GM03348 (cell line): Measurements from ENCODE around the gene SAP30.

ENCODE experiments used
- DNase-seq: peaks from one replicate; pipeline ENCODE4 v3.0.0; 2012; ENCODE audit warnings: low spot score

The SAP30 gene, protein sequence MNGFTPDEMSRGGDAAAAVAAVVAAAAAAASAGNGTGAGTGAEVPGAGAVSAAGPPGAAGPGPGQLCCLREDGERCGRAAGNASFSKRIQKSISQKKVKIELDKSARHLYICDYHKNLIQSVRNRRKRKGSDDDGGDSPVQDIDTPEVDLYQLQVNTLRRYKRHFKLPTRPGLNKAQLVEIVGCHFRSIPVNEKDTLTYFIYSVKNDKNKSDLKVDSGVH

GRCh38 chr4:173370477-173371291 lies at the start of gene SAP30:
SAP30 (plus strand) TSS chr4:173370954; CDS start chr4:173371183, 229 bp downstream.
- DNase-seq = peak; percentile 98

DNA sequence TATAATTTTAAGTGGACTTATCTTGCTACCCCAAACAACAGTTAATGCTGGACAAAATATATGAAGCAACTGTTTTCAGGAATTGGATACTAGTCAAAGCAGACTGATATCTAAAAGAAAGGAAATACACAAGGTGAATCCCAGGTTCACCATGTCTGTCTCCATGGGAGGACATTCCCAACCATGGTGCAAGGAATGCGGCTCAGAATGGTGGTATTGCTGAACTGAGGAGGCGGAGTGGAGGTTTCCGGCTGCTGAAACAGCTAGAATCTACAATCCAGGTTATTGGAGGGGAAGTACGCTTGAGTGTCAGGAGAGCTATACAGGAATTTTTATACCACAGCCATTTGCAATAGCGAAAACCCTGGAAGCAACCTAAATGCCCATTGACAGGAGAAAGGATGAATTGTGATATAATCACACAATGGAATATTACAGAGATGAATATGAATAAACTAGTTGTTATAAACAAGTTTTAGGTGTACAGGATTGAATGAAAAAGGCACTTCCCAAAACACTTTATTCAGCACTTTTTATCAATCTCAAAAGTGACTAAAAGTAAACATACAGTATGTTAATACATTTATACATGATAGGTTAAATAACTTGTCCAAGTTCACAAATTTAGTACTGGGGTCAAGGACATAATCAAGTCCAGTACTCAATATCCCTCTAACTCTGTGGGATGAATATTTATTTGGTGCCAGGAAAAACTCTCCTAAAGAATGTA lies 45.6 kb upstream of the SAP30 start:
- DNase-seq = no peak

DNA sequence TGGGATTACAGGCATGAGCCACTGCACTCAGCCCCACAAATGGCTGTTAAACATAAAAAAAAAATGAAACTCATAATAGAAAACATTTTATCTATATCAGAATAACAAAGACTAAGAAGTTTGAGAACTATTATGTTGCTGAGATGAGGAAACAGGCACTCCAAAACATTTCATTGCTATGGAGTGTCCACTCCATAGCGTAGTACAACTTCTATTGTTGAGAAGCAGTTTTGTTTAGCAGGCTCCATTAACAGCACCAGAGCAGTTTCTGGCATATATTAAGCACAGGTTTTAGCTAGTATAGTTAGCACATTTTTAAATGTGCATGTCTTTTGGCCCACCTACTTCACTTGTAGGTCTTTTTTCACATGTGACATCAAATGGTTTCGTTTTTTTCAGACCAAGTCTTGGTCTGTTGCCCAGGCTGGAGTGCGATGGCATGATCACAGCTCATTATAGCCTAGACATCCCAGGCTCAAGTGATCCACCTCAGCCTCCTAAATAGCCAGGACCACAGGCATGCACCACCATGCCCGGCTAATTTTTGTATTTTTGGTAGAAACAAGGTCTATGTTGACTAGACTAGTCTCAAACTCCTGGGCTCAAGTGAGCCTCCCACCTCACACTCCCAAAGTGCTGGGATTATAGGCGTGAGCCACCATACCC lies 42.4 kb upstream of the SAP30 start:
- DNase-seq = no peak

DNA sequence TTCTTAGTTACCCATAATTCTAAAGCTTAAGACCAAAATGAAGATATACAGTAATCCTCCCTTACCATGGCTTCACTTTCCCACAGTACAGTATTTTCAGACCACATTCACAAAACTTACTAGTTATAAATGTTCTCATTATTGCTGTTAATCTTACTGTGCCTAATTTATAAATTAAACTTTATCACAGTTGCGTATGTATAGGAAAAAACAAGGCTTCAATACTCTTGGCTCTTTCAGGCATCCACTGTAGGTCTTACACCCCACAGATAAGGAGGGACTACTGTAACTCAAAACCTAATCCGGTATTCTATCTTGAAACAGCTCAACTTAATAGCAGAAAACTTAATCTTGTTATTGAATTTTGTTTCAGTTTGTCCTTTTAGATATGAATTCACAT lies 40.2 kb upstream of the SAP30 start:
- DNase-seq = no peak

DNA sequence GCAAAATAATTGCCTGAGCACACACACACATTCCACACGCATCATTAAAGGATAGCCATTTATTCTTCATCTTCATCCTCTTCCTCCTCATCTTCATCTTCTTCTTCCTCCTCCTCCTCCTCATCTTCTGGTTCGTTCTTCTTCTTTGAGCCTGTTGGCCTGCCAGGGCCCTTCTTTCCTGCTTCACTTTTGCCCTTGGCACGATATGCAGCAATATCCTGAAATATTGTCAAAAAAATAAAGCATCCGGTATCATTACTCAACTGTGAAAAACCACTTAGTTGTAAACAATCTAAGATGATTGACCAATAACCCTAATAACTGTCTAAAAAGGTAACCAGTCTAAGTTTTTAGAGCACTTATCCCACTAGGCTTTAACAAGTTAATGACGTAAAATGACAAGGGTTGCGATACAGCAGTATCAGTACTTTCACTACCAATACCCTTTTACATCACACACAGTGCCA lies 38.7 kb upstream of the SAP30 start:
- peak; percentile 10 for DNase-seq

- DNase-seq = no peak
Measured at GRCh38 chr4:173332963-173333657, 37.6 kb upstream of the SAP30 start.

GRCh38 chr4:173333658-173334084 lies 37.1 kb upstream of the SAP30 start:
- DNase-seq = peak; percentile 60

DNA sequence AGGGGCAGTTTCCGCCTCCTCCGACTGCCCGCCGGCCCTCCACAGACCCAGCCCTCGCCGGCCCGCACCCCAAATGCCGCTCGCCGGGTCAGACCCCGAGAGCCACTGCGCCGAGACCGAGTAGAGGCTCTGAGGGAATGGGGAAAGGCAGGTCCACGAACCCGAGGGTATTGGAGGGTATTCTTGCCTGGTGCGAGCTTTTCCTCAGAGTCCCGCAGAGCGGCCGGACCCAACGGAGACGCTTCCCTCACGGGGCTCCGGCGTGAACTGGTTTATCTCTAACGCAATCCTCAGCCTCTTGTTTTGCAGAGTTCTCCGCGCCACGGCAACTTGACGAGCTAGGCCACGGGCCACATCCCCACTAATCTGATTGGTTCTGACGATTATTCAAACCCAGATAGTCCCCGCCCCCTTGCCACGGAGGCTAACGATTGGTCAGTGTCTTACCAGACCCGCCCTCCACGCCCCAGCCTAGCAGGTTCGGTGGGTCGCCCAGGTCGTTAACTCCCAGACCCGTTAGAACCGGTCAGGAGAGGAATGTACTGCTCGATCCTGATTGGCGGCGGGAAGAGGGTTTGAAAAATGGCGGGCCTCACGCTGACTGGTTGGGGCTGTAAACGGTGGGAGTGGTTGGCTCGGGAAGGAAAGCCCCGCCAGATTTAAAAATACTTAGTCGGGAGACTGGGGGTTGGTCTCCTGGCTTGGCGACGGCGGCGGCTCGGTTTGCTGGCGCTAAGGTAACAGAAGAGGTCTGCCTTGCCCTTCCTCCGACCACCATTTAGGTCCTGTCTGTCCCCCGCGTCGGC lies 36.5 kb upstream of the SAP30 start, which contains the start of gene HMGB2:
HMGB2 (minus strand) TSS at position 274 of the 806 bp plus-strand sequence. CDS start 709 bp downstream, outside the sequence.
- DNase-seq = peak; percentile 99

- DNase-seq = peak; percentile 88
Measured at GRCh38 chr4:173334891-173335752, 35.6 kb upstream of the SAP30 start.

DNA sequence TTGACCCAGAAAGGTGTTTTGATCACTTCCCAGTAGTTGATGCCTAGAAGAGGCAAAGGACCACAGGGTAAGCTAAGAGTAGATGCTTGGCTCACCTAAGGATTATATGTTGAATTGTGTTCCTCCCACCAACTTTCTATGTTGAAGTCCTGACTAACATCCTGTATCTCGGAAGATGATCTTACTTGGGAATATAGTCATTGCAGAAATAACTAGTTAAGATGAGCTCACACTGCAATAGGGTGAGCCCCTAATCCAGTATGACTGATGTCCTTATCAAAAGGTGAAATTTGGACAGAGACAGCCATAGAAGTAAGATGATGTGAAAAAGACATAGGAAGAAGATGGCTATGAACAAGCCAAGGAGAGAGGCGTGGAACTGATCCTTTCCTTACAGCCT lies 33.3 kb upstream of the SAP30 start:
- DNase-seq = no peak

DNA sequence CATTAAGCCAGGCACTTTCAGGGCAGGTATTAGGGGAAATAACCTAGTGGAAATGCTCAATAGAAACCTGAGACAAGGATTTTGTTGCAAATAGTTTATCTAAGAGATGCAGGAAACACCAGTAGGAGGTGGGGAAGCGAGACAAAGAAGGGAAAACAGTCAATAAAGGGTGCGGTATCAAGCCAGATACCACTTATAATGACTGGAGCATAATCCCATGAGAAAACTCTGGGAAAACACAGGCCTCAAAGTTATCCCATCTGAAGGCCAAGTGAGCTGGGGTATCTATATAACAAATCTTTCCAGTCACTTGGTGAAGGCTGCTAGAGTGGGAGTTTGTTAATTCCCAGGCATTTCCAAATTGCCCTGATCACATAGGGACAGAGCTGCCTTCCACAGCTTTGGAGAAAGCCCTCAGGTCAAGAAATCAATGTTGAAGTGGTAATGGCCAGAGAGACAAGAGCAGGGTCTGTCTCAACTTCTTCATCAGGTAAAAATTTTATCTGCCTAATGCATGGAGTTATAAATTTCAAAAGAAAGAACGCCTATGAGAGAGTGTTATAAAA lies 26.8 kb upstream of the SAP30 start:
- no peak for DNase-seq

GRCh38 chr4:173345648-173346047 lies 25.1 kb upstream of the SAP30 start:
- DNase-seq = no peak

DNA sequence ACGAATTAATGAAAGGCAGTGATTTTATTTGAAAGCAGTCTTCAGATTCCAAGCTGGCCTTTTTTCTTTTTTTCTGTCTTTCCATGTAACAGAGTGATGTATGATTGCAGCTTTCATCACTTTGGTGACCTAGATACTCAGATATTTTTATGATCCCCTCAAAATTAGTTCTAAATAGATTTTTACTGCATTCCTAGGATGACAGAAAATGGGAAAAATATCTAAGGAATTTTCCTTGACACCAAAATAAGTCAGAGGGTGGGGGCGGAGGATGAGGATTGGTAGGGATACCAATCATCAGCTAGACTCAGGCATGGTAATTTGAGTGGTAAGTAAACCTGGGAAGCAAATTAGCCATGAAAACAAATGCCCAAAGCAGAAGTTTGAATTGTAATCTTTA lies 24.7 kb upstream of the SAP30 start:
- DNase-seq = peak; percentile 71

DNA sequence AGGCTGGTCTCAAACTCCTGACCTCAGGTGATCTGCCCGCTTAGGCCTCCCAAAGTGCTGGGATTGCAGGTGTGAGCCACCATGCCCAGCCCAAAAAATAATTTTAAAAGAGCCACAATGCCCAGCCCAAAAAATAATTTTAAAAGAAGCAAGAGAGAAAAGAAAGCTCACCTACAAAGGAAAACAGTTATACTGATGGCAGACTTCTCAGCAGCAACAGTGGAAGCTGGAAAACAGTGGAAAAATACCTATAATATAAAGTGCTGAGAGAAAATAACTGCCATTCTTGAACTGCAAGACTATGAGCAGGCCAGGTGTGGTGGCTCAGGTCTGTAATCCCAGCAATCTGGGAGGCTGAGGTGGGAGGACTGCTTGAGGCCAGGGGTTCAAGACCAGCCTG lies 23.3 kb upstream of the SAP30 start:
- no peak for DNase-seq

DNA sequence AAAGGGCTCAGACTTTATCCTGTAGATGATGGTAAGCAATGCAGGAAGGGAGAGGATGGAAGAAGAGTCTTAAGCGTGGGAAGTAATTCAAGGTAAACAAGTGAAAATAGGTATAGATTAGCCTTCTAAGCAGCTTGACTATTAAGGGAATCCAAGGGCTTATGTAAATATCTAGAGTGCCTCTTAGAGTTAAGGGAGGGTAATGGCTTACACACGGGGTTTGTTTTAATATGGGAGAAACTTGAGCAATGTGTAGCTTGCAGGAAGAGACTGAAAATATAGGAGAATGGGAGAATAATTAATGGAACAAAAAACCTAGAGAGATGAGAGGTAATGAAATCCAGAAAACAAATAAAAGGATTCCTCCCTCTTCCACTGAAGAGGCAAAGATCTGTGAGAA lies 12.8 kb upstream of the SAP30 start:
- DNase-seq = no peak

DNA sequence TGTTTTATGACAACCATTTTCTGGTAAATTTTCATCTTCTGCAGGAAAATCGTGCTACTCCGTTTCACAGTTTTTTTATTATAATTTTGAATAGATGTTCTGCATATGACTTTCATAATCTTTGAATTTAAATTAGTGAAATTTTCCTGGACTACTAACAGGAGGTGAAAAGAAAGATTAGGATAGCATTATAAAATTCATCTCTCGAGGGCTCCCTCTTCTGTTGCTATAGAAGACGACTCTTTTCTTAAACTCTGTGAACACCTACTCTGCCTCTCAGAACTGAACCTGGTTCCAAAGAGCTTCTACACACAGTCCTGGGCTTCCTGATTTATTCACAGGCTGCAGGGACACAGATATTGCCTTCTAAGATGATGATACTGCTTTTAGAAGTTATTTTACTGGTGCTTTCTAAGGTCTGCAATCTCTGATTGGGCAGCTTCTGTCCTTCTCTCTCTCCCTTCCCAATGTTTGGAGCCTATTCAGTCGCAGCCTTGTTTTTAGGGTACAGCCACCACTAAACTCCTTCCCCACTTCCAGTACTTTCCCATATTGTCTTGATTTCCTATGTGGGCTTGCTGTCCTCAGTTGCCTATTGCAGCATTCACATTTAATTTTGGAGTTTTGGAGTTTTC lies 10.1 kb upstream of the SAP30 start:
- peak; percentile 46 for DNase-seq

DNA sequence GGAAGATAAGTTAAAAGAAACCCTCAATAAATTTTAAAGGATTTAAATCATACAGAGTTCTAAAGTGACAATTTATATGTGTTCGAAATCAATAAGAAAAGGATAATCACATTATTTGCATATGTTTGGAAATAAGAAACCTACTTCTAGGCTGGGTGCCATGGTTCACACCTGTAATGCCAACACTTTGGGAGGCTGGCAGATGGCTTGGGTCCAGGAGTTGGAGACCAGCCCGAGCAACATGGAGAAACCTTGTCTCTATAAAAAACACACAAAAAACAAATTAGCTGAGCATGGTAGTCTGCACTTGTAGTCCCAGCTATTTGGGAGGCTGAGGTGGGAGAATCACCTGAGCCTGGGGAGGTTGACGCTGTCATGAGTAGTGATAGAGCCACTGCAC lies 8.1 kb upstream of the SAP30 start:
- no peak for DNase-seq

GRCh38 chr4:173365359-173365996 lies 5.3 kb upstream of the SAP30 start:
- no peak for DNase-seq
